ENCODE data around the gene RPL23.

The RPL23 gene

GRCh38 chr17:38883592-38884526, 30.3 kb upstream of the RPL23 start:
- DNase-seq (ENCODE audit: low spot score), result no peak

GRCh38 chr17:38882870-38883269, 29.3 kb upstream of the RPL23 start:
- DNase-seq (ENCODE audit: low spot score), result no peak

- DNase-seq (ENCODE audit: low spot score), result peak; percentile 69
These were observed 28.2 kb upstream of the RPL23 start for GRCh38 chr17:38881600-38882191.

- no peak for DNase-seq (ENCODE audit: low spot score)
These were observed 26.6 kb upstream of the RPL23 start for GRCh38 chr17:38879878-38880665.

GRCh38 chr17:38877130-38877851, 23.8 kb upstream of the RPL23 start:
- no peak for DNase-seq (ENCODE audit: low spot score)

GRCh38 chr17:38875477-38876075, 22.1 kb upstream of the RPL23 start:
- no peak for DNase-seq (ENCODE audit: low spot score)

- no peak for DNase-seq (ENCODE audit: low spot score)
These were observed 21.2 kb upstream of the RPL23 start for GRCh38 chr17:38874505-38875400.

GRCh38 chr17:38873640-38874380, 20.3 kb upstream of the RPL23 start:
- no peak for DNase-seq (ENCODE audit: low spot score)

- DNase-seq (ENCODE audit: low spot score), result no peak
These were observed 19.3 kb upstream of the RPL23 start for GRCh38 chr17:38872671-38873385.

- no peak for DNase-seq (ENCODE audit: low spot score)
These were observed 18.5 kb upstream of the RPL23 start for GRCh38 chr17:38872027-38872511.

GRCh38 chr17:38871247-38872015, 17.9 kb upstream of the RPL23 start:
- no peak for DNase-seq (ENCODE audit: low spot score)

GRCh38 chr17:38870259-38871165, 17.0 kb upstream of the RPL23 start:
- DNase-seq (ENCODE audit: low spot score), result no peak

- DNase-seq (ENCODE audit: low spot score), result peak; percentile 85
These were observed 16.2 kb upstream of the RPL23 start, which contains the start of gene LASP1 for GRCh38 chr17:38869526-38870258. Gene LASP1, plus strand, starts transcription at chr17:38870058. Its CDS starts 132 bp downstream, at chr17:38870190.

- DNase-seq (ENCODE audit: low spot score), result peak; percentile 92
These were observed 15.4 kb upstream of the RPL23 start for GRCh38 chr17:38868817-38869525.

All from SK-N-DZ (cell line).